Measurements from ENCODE around the gene BABAM1.

DNA sequence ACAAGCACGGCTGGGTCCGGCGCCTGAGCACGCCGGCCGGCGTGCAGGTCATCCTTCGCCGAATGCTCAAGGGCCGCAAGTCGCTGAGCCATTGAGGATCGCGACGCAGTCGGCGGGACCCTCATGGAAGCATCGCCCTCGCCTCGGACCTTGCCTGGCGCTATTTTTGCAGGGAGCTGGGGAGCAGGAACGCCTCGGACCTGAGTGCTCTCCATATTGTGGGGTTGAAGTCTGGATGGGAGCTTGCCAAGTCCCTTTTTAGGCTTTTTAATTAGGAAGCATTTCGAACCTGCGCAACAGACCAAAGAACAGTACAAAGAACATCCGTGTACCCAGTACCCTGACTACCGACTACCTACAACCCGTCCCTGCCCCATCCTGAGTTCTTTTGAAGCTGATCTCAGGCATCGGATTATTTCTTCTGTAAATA lies 39.1 kb downstream of the BABAM1 start:
- TF ChIP-seq EZH2phosphoT487 (IDR thresholded peaks at IDR 0.05; ENCODE audit: insufficient read depth, low read depth) (no peak), EZH2 (IDR thresholded peaks at IDR 0.05; ENCODE audit: insufficient read depth, poor library complexity, severe bottlenecking) (no peak)
